Hindlimb muscle (tissue), 1 donor: ENCODE results near the gene WASL. TPM values are rescaled to one million over a fixed set of nuclear protein-coding genes. Genes with fewer than 3 reads are reported as not detected.

Source experiments
- polyA plus RNA-seq: library from polyadenylated mRNA; unstranded; fragments of 120-200 nt; gene quantifications from one replicate; pipeline ENCODE4 v1.2.1, GENCODE V29; 2013; ENCODE audit not compliant: insufficient read length

The WASL gene
- polyA plus RNA-seq, 1 donor: 31.0 TPM

Other genes with a start within 250 kb of the WASL start
- 0.37 TPM for gene IQUB, start 214.4 kb downstream of the WASL start, polyA plus RNA-seq
- 109 TPM for gene NDUFA5, start 191.2 kb downstream of the WASL start, polyA plus RNA-seq
- gene ASB15, start 147.2 kb downstream of the WASL start, polyA plus RNA-seq: 7.3 TPM
- gene LMOD2, start 93.1 kb downstream of the WASL start, polyA plus RNA-seq: 138 TPM
- gene HYAL4, start 96.2 kb upstream of the WASL start, polyA plus RNA-seq: not detected
- gene SPAM1, start 176.2 kb upstream of the WASL start, polyA plus RNA-seq: not detected